Kidney (tissue), 14 donors: ENCODE results near the gene SMAD3. TPM values are rescaled to one million over a fixed set of nuclear protein-coding genes. Genes with fewer than 3 reads are reported as not detected.

Source experiments
- DNase-seq, 5 donors: peaks; one replicate each; pipeline ENCODE4 v3.0.0-alpha.2; 2013 to 2020
- FAIRE-seq: peaks from 2 replicates; lab custom pipeline; 2012; peaks lifted over from hg19 to GRCh38; lab: Jason Lieb, UNC
- H3K27ac ChIP-seq, 2 donors: one replicate each; pipeline ENCODE4 v1.7.0; 2013; ENCODE audit warnings: low read depth in 2 of 2, low read length in 2 of 2, inconsistent platforms in 1 of 2
- H3K27me3 ChIP-seq: one replicate; pipeline ENCODE4 v1.7.1; 2013; ENCODE audit warnings: low read length, inconsistent platforms; ENCODE audit not compliant: control insufficient read depth, insufficient read depth
- H3K36me3 ChIP-seq, 3 donors: one replicate each; pipeline versions ENCODE4 v1.7.0 to v1.7.1; 2013; ENCODE audit warnings: low read length in 3 of 3, control low read depth in 1 of 3, inconsistent platforms in 1 of 3; ENCODE audit not compliant: insufficient read depth in 3 of 3, control insufficient read depth in 2 of 3
- H3K4me1 ChIP-seq, 3 donors: one replicate each; pipeline versions ENCODE4 v1.7.0 to v1.7.1; 2013; ENCODE audit warnings: low read length in 3 of 3, inconsistent platforms in 1 of 3, low read depth in 1 of 3; ENCODE audit not compliant: control insufficient read depth in 2 of 3, insufficient read depth in 2 of 3
- H3K4me3 ChIP-seq, 3 donors: one replicate each; pipeline versions ENCODE4 v1.7.0 to v1.8.1; 2013; ENCODE audit warnings: low read length in 3 of 3, control low read depth in 1 of 3, inconsistent platforms in 1 of 3
- H3K9ac ChIP-seq, 3 donors: one replicate each; pipeline versions ENCODE4 v1.7.0 to v1.7.1; 2013; ENCODE audit warnings: low read length in 3 of 3, control low read depth in 1 of 3, inconsistent platforms in 1 of 3
- H3K9me3 ChIP-seq, 3 donors: one replicate each; pipeline versions ENCODE4 v1.7.0 to v1.7.1; 2013; ENCODE audit warnings: low read length in 3 of 3, control low read depth in 1 of 3, inconsistent platforms in 1 of 3; ENCODE audit not compliant: control insufficient read depth in 2 of 3, insufficient read depth in 1 of 3
- CTCF ChIP-seq: IDR thresholded peaks from 3 replicates; pipeline ENCODE4 v1.5.1; 2012; ENCODE audit warnings: mild to moderate bottlenecking, moderate library complexity, borderline replicate concordance; ENCODE audit not compliant: insufficient read depth; ENCODE audit errors: extremely low read depth
- intact Hi-C: fragments of 100-400 bp; cut with DNase I; formaldehyde crosslinking; loops from one replicate; pipeline ENCODE4 v1.11.1; 2022
- polyA plus RNA-seq: library from polyadenylated mRNA; stranded (reverse); fragments of 350-450 nt; fragmentation: Illumina TruSeq; extraction: RNeasy Lipid Tissue Mini Kit (QIAGEN cat#74804); gene quantifications from one replicate; pipeline ENCODE4 v1.2.3, GENCODE V29; 2014; ENCODE audit warnings: low read depth, low replicate concordance; ENCODE audit not compliant: insufficient read depth
- total RNA-seq: library from RNA; stranded (reverse); fragmentation: NEBNext Ultra II Directional; extraction: Animal tissue kit (Norgen Biotek cat#: 25700); gene quantifications from one replicate; pipeline ENCODE4 v1.2.1, GENCODE V29; 2021
- donor health status: control.
- donor health status: control.
- donor health status: control.
- donor health status: control.
- donor health status: control.
- donor health status: DM: yes; HTN: yes; CAD: no.
- donor health status: Normal renal cell carcinoma (clear cell type).

SMAD3 gene
- total and polyA plus RNA-seq, 2 donors from 2014 or later, result 10.1 to 58.2 TPM

- no peak overlapping the region for H3K9ac ChIP-seq
- H3K4me3 ChIP-seq, result no peak overlapping the region
- FAIRE-seq (no peak), DNase-seq (peak in 1 of 5 donors; percentile 10)
- intact Hi-C loops, result no loop called here
- no peak overlapping the region for H3K27ac ChIP-seq
- H3K9me3 ChIP-seq, result no peaks in the 10 kb centered on the region
- no peaks in the 10 kb centered on the region for H3K27me3 ChIP-seq
- peaks cover 0 to 8% (median 0%) of the 10 kb centered on the region in 3 donors for H3K4me1 ChIP-seq
- H3K36me3 ChIP-seq, result peaks cover 0 to 37% (median 11%) of the 10 kb centered on the region in 3 donors
- TF ChIP-seq CTCF, result no peak
These were observed 101.0 kb downstream of the SMAD3 start for GRCh38 chr15:67166280-67167009.

- Histone ChIP-seq H3K27ac (no peak overlapping the region), H3K36me3 (peaks cover 0 to 37% (median 11%) of the 10 kb centered on the region in 3 donors), H3K4me3 (no peak overlapping the region), H3K9me3 (no peaks in the 10 kb centered on the region), H3K4me1 (peaks cover 0 to 5% (median 0%) of the 10 kb centered on the region in 3 donors), H3K27me3 (no peaks in the 10 kb centered on the region), H3K9ac (no peak overlapping the region)
- intact Hi-C loops, result no loop called here
- FAIRE-seq (no peak), DNase-seq (no peak)
- TF ChIP-seq CTCF, result no peak
These were observed 101.7 kb downstream of the SMAD3 start for GRCh38 chr15:67167091-67167490.

GRCh38 chr15:67168694-67169093, 103.3 kb downstream of the SMAD3 start:
- no peak overlapping the region for H3K9ac ChIP-seq
- no peak for DNase-seq

More at GRCh38 chr15:67168694-67169093, 103.3 kb downstream of the SMAD3 start:
- Histone ChIP-seq H3K27me3 (no peaks in the 10 kb centered on the region), H3K9me3 (no peaks in the 10 kb centered on the region), H3K4me1 (peaks cover 0 to 2% (median 0%) of the 10 kb centered on the region in 3 donors), H3K27ac (no peak overlapping the region), H3K36me3 (peaks cover 0 to 51% (median 15%) of the 10 kb centered on the region in 3 donors), H3K4me3 (no peak overlapping the region)
- FAIRE-seq, result no peak
- intact Hi-C loops, result no loop called here
- TF ChIP-seq CTCF, result no peak
